HG02642 (cell line): ENCODE measurements around the gene TMEM181.
"Not testable (repeated sequence)": the region's sequence is repeated elsewhere in the genome, so short reads cannot be mapped to it uniquely, and the experiment has no call there.

Experiments used
- ATAC-seq: cut with Tn5 transposase; IDR thresholded peaks from one replicate; pipeline ENCODE4 v1.9.1; 2021; ENCODE audit warnings: mild to moderate bottlenecking; ENCODE audit not compliant: unreplicated experiment, poor library complexity

The TMEM181 gene

GRCh38 chr6:158591134-158591809 is 31.4 kb downstream of the TMEM181 start:
- no peak for ATAC-seq

GRCh38 chr6:158591810-158592209 is 31.9 kb downstream of the TMEM181 start:
- no peak for ATAC-seq

DNA sequence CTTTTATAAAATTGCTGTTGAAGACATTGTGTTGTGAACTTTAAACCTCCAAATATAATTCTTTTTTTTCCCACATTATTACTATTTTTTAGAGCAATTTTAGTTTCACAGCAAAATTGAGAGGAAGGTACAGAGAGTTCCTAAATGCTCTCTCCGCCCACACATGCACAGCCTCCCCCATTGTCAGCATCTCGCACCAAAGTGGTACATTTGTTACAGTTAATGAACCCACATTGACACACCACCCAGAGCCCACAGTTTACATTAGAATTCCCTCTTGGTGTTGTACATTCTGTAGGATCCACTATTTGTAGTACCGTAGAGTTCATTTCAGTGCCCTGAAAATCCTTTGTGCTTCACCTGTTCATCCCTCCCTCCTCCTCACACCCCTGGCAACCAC is 33.8 kb downstream of the TMEM181 start:
- ATAC-seq, result no peak

DNA sequence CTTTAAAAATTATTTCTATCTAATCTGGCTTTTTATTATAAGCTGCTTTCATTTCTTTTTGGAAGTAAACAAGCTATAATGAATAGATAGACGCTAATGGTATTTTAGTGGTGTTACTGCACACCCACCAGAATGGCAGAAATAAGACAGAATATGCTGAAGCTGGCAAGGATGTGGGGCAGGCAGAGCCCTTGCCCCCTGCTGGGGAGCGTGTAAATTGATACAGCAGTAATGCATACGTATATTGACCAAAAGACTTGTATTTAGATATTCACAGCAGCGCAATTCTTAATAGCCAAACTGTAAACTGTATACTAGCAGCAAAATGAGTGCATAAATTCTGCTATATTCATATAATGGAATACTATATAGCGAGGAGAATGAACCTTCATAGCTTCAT is 35.3 kb downstream of the TMEM181 start:
- no peak for ATAC-seq

DNA sequence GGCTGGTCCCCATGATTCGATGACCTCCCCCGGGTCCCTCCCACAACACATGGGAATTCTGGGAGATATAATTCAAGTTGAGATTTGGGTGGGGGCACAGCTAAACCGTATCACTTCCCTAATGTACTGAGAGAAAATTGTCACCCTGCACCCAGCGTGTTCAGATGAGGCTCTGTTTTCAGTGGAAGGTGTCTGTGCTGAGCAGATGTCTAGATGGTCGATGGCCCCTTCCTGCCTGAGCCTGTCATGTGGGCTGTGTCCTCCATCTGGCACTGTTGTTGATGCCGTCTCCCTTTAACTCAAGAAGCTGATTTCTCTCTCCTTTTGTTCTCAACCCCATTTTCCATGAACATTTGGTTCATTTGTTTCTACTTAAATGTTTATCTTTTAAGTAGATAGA is 37.0 kb downstream of the TMEM181 start:
- no peak for ATAC-seq

DNA sequence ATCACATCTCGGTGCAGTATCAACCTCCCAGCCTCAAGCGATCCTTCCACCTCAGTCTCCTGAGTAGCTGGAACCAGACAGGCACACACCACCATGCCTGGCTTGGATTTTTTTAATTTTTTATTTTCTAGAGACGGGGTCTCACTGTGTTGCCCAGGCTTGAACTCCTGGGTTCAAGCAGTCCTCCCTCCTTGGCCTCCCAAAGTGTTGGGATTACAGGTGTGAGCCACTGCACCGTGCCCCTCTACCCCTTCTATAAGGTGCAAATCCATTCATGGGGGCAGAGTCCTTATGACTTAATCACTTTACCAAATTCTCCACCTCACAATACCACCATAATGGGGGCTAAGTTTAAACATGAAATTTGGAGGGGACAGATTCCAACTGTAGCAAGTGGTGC is 37.7 kb downstream of the TMEM181 start:
- ATAC-seq, result no peak

- no peak for ATAC-seq
Observed at GRCh38 chr6:158599635-158600034, 39.7 kb downstream of the TMEM181 start.

- no peak for ATAC-seq
Observed at GRCh38 chr6:158603261-158604047, 43.6 kb downstream of the TMEM181 start.

DNA sequence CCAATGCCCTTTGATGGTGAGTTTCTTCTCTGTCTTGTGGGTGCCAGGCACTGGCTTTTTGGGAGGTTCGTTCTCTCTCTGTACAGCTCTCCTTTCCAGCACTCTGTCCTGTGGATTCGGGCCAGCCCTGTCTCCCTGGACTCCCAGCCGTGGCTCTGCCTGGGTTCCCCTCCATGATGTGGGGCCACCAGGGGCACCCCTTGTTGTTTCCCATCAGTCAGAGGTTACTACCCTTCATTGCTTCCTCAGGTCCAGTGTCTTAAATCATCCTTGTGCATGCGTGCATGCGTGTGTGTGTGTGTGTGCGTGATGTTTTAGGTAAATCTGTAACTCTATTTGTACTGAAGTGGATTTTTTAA is 44.1 kb downstream of the TMEM181 start:
- ATAC-seq, result no peak

DNA sequence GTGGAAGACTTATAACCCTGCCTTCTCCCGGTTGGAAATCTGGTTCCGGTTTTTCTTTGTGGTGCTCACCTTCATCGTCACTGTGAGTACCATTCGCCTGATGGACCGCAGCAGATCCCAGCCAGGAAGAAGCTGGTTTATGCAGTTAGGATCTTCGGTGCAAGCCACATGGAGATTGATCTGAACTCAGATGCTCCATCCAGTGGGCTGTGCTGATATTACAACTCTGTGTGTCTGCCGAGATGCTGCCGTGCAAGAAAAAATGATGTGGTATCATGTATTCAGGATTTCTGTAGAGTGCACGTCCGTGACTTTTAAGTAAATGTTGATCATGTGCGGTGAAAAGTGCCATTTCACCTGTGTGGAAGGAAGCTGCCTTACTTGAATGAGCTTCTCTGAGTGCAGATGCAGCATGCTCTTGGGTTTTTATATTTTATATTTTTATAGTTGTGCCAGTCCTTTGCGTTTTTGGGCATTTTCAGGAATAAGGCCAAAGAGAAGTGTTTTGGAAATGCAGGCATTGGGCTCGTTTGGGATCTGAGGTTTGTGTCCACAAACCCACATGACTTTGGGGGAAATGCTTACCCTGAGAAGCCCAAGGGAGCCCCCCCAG is 45.5 kb downstream of the TMEM181 start:
- ATAC-seq, result no peak

DNA sequence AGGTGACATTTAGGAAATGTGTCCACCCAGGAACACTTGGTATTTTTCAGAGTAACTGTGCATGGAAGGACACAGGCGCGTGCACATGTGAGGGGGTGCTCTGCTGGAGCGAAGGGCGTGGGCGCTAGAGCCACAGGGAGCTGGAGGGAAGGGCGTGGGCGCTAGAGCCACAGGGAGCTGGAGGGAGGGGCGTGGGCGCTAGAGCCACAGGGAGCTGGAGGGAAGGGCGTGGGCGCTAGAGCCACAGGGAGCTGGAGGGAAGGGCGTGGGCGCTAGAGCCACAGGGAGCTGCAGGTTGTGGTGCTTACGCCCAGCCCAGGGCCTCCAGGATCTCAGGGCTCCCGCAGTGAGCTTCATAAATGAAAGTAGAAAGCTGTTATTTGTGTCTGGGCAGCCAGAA is 46.1 kb downstream of the TMEM181 start:
- ATAC-seq, result not testable (repeated sequence)

DNA sequence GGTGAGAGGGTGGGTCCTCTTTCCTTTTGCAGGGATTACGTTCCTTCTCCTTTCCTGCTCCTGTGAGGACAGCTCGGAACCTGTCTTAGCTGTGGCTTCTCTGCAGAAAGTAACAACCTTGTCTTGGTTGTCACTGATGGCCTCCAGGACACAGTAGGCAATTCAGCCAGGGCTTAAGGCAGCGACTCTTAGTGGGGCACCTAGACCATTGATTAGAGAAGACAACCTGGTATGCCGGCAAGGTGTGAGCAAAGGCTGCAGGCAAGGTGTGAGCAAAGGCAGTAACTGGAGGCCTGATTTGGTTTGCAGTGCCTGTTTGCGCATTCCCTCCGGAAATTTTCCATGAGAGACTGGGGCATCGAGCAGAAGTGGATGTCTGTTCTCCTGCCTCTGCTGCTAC is 47.0 kb downstream of the TMEM181 start:
- ATAC-seq, result no peak

DNA sequence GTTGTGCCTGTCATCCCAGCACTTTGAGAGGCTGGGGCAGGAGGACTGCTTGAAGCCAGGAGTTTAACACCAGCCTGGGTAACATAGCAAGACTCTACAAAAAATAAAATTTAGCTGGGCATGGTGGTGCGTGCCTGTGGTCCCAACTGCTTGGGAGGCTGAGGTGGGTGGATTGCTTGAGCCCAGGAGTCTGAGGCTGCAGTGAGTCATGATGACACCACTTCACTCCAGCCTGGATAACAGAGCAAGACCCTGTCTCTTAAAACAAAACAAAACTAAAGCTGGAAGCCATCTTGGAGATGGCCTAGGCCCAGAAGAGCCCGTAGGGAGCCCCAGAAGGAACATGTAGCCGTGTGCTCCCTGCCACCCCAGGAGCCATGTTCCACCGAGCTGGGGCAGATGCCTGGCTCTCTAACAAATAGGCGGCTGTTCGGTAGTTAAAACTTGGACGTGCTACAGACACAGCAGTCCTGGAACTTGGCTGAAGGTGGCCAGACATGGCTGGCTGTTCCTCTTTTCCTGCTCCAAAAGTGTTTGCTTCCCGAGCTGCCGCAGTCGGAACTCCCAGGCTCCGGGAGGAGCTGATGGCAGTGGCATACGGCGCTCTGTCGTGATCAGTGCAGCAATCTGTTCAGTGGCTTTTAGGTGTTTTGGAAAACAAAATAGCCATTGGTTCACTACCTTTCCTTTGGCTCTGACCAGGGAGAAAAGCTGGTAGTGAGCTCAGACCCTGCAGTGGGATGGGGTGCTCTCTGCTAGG is 47.7 kb downstream of the TMEM181 start:
- ATAC-seq, result no peak

- ATAC-seq, result no peak
Observed at GRCh38 chr6:158608221-158608620, 48.3 kb downstream of the TMEM181 start.

- ATAC-seq, result no peak
Observed at GRCh38 chr6:158609455-158610155, 49.7 kb downstream of the TMEM181 start.

DNA sequence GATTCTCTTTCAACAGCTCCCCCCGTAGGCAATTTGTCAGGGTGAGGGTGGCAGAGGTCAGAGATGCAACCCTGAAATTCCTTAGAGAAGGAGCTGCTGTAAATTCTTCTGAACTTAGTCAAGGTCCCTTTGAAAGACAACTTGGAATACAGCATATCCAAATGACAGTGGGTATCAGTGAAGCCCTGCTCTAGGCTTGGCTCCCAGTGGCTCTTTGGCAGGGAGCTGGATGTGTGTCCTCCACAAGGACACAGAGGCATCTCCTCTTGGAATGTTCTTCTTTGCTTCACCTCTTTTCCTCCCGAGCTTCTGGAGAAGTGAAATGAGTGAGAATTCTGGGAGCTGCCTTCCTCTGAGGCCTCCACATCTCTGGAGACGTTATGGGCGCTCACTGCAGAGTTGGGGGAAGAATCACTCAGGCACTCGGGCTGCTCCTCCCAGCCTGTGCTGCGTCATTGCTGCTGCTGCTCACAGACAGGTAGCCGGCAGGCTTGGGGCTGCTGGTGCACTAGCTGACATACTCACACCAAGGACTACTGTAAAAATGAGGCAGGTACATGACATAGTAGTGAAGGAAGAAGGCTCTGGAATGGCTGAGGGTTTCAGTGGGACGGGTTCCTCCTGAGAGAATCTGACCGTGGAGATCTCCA is 50.6 kb downstream of the TMEM181 start:
- ATAC-seq, result no peak

- ATAC-seq, result no peak
Observed at GRCh38 chr6:158611039-158611438, 51.1 kb downstream of the TMEM181 start.

- no peak for ATAC-seq
Observed at GRCh38 chr6:158611541-158612370, 51.9 kb downstream of the TMEM181 start.

GRCh38 chr6:158614606-158615005 is 54.7 kb downstream of the TMEM181 start:
- not testable (repeated sequence) for ATAC-seq
